ENCODE results near the gene FOCAD. TPM values are rescaled to one million over a fixed set of nuclear protein-coding genes. Genes with fewer than 3 reads are reported as not detected.

Gene FOCAD
- total RNA-seq, 1 donor from 2014 or later: 146 TPM

- no peaks in the 10 kb centered on the region for H3K9me3 Mint-ChIP-seq
- TF ChIP-seq EZH2 (IDR thresholded peaks at IDR 0.05): no peak
- TF ChIP-seq EZH2phosphoT487 (IDR thresholded peaks at IDR 0.05): no peak
- TF ChIP-seq, protein P1, sequence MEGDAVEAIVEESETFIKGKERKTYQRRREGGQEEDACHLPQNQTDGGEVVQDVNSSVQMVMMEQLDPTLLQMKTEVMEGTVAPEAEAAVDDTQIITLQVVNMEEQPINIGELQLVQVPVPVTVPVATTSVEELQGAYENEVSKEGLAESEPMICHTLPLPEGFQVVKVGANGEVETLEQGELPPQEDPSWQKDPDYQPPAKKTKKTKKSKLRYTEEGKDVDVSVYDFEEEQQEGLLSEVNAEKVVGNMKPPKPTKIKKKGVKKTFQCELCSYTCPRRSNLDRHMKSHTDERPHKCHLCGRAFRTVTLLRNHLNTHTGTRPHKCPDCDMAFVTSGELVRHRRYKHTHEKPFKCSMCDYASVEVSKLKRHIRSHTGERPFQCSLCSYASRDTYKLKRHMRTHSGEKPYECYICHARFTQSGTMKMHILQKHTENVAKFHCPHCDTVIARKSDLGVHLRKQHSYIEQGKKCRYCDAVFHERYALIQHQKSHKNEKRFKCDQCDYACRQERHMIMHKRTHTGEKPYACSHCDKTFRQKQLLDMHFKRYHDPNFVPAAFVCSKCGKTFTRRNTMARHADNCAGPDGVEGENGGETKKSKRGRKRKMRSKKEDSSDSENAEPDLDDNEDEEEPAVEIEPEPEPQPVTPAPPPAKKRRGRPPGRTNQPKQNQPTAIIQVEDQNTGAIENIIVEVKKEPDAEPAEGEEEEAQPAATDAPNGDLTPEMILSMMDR (IDR thresholded peaks at IDR 0.05): no peak
- Histone ChIP-seq H3K79me2 (ENCODE audit: low read depth) (no peaks in the 10 kb centered on the region), H3K27ac (no peak overlapping the region), H3K4me3 (no peak overlapping the region), H3K4me2 (no peak overlapping the region), H2AFZ (replicated peaks) (no peak overlapping the region), H3K27me3 (no peaks in the 10 kb centered on the region), H3K9me3 (ENCODE audit: low read depth) (no peaks in the 10 kb centered on the region), H3K36me3 (no peaks in the 10 kb centered on the region), H3K4me1 (peaks cover 3% of the 10 kb centered on the region), H4K20me1 (ENCODE audit: low read depth) (no peaks in the 10 kb centered on the region), H3F3A (ENCODE audit: low read depth) (no peaks in the 10 kb centered on the region), H3K9ac (no peak overlapping the region)
- no peak for DNase-seq (ENCODE audit: low spot score)
- no peaks in the 10 kb centered on the region for H3K27me3 Mint-ChIP-seq (ENCODE audit: insufficient read depth, low read depth)
- H3K4me1 Mint-ChIP-seq: peaks cover 13% of the 10 kb centered on the region
- H3K27ac Mint-ChIP-seq: no peak overlapping the region
- no peak overlapping the region for H3K4me3 Mint-ChIP-seq
- H3K36me3 Mint-ChIP-seq: peaks cover 23% of the 10 kb centered on the region
Measured at GRCh38 chr9:20865347-20865746, 181.3 kb downstream of the FOCAD start.

DNA sequence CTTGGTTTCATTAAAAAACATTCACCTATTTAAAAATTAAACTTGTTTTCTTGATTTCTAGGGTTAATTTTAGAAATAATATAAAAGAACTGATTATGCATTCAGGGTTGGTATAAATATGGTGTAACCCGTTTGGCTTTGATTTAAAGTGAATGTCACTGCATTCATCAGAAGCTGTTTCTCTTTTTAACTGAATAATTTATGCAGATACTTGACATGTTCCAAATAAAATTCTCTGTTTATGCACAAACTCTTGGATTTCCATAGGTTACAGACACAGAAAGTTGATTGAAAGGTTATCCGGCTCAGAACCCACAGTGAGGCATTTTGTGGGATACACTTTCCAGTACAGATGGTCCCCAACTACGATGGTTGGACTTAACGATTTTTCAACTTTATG is 186.1 kb downstream of the FOCAD start:
- Mint-ChIP-seq H3K27me3 (ENCODE audit: insufficient read depth, low read depth) (no peaks in the 10 kb centered on the region), H3K4me1 (peaks cover 37% of the 10 kb centered on the region), H3K9me3 (no peaks in the 10 kb centered on the region), H3K36me3 (peaks cover 19% of the 10 kb centered on the region), H3K27ac (no peak overlapping the region), H3K4me3 (no peak overlapping the region)
- H3K79me2 ChIP-seq (ENCODE audit: low read depth): no peaks in the 10 kb centered on the region
- H3K9ac ChIP-seq: no peak overlapping the region
- H3K36me3 ChIP-seq: no peaks in the 10 kb centered on the region
- H3K9me3 ChIP-seq (ENCODE audit: low read depth): no peaks in the 10 kb centered on the region
- no peaks in the 10 kb centered on the region for H4K20me1 ChIP-seq (ENCODE audit: low read depth)
- H3K4me2 ChIP-seq: no peak overlapping the region
- TF ChIP-seq, protein P1 (IDR thresholded peaks at IDR 0.05): no peak
- TF ChIP-seq EZH2 (IDR thresholded peaks at IDR 0.05) (no peak), EZH2phosphoT487 (IDR thresholded peaks at IDR 0.05) (no peak)
- no peak overlapping the region for H3K4me3 ChIP-seq
- H3F3A ChIP-seq (ENCODE audit: low read depth): no peaks in the 10 kb centered on the region
- H3K27me3 ChIP-seq: no peaks in the 10 kb centered on the region
- H3K4me1 ChIP-seq: peaks cover 25% of the 10 kb centered on the region
- H2AFZ ChIP-seq (replicated peaks): no peak overlapping the region
- H3K27ac ChIP-seq: no peak overlapping the region
- DNase-seq (ENCODE audit: low spot score): no peak

DNA sequence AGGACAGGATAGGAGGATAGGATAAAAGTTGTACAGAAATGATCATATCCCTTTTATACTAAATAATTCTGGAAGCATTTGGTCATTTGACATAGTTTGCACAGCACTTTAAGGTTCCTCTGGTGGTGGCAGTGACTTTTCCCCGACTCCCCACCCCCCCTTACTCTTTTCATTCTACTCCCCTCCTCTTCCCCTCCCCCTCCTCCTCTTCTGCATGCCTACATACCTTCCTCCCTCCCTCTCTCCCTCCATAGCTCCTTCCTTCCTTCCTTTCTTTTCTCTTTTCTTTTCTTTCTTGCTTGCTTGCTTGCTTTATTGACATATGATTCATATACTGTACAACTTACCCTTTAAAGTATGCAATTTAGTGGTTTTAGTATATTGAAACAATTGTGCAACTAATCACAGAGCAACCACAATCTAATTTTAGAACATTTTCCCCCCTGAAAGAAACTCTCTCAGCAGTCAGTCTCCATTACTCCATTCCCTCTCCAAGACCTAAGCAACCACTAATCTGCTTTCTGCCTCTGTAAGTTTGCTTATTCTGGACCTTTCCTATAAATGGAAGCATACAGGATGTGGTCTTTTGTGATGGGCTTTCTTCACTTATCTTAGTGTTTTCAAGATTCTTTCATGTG is 188.4 kb downstream of the FOCAD start:
- H3K9me3 ChIP-seq (ENCODE audit: low read depth): no peaks in the 10 kb centered on the region
- H3K4me3 ChIP-seq: no peak overlapping the region
- Mint-ChIP-seq H3K36me3 (peaks cover 16% of the 10 kb centered on the region), H3K4me1 (peaks cover 37% of the 10 kb centered on the region), H3K27me3 (ENCODE audit: insufficient read depth, low read depth) (peaks cover under 1% of the 10 kb centered on the region), H3K9me3 (no peaks in the 10 kb centered on the region), H3K4me3 (no peak overlapping the region), H3K27ac (peak overlapping the region; percentile 69)
- H3F3A ChIP-seq (ENCODE audit: low read depth): no peaks in the 10 kb centered on the region
- TF ChIP-seq, protein P1 (IDR thresholded peaks at IDR 0.05): no peak
- TF ChIP-seq EZH2phosphoT487 (IDR thresholded peaks at IDR 0.05) (no peak), EZH2 (IDR thresholded peaks at IDR 0.05) (no peak)
- no peaks in the 10 kb centered on the region for H4K20me1 ChIP-seq (ENCODE audit: low read depth)
- peak overlapping the region; percentile 44 for H3K4me2 ChIP-seq
- H3K27me3 ChIP-seq: no peaks in the 10 kb centered on the region
- peak; percentile 42 for DNase-seq (ENCODE audit: low spot score)
- peak overlapping the region; percentile 25 for H3K27ac ChIP-seq
- no peaks in the 10 kb centered on the region for H3K36me3 ChIP-seq
- H3K4me1 ChIP-seq: peaks cover 26% of the 10 kb centered on the region
- no peaks in the 10 kb centered on the region for H3K79me2 ChIP-seq (ENCODE audit: low read depth)
- no peak overlapping the region for H2AFZ ChIP-seq (replicated peaks)
- no peak overlapping the region for H3K9ac ChIP-seq

All from neural progenitor cell (in vitro differentiated cells).